SU-DHL-6 (cell line): ENCODE measurements around the gene CPNE4.

Source experiments
- CTCF ChIP-seq: fragments of 200-600 bp; sonication (generic); IDR thresholded peaks from one replicate; pipeline ENCODE4 v1.5.1; 2017; ENCODE audit warnings: antibody characterized with exemption, mild to moderate bottlenecking, low read length, moderate library complexity; ENCODE audit not compliant: insufficient read depth, poor library complexity, severe bottlenecking
- EZH2phosphoT487 ChIP-seq: fragments of 200-600 bp; sonication (generic), shearing (Covaris generic); conservative IDR thresholded peaks from 2 replicates; pipeline ENCODE4 v1.6.1; 2018; ENCODE audit warnings: mild to moderate bottlenecking, antibody characterized with exemption, low read length, moderate library complexity, mixed read lengths

GRCh38 chr3:131962982-131963381, 71.8 kb downstream of the CPNE4 start:
- TF ChIP-seq CTCF: no peak
- TF ChIP-seq EZH2phosphoT487: no peak
